Effector memory CD4-positive, alpha-beta T cell (primary cell): ENCODE measurements around the gene AP1M1.
"Not testable (repeated sequence)": the region's sequence is repeated elsewhere in the genome, so short reads cannot be mapped to it uniquely, and the experiment has no call there.

ENCODE experiments used
- DNase-seq, 3 donors: peaks; one replicate each; pipeline ENCODE4 v3.0.0-alpha.2; 2020
- H3K27ac ChIP-seq: 2 replicates; pipeline ENCODE4 v1.7.0; 2013; ENCODE audit warnings: mild to moderate bottlenecking, low read length, moderate library complexity; ENCODE audit not compliant: insufficient read depth, poor library complexity, severe bottlenecking
- H3K27me3 ChIP-seq: replicated peaks from 2 replicates; pipeline ENCODE4 v1.7.0; 2013; ENCODE audit warnings: mild to moderate bottlenecking, low read length; ENCODE audit not compliant: insufficient read depth, control insufficient read depth, poor library complexity, severe bottlenecking
- H3K36me3 ChIP-seq: 2 replicates; pipeline ENCODE4 v1.7.0; 2013; ENCODE audit warnings: mild to moderate bottlenecking, low read length, moderate library complexity; ENCODE audit not compliant: control insufficient read depth, insufficient read depth
- H3K4me1 ChIP-seq: 2 replicates; pipeline ENCODE4 v1.7.0; 2013; ENCODE audit warnings: low read length, mild to moderate bottlenecking; ENCODE audit not compliant: control insufficient read depth, insufficient read depth, poor library complexity, severe bottlenecking
- H3K4me3 ChIP-seq: 2 replicates; pipeline ENCODE4 v1.7.0; 2013; ENCODE audit warnings: low read length, low read depth, mild to moderate bottlenecking; ENCODE audit not compliant: insufficient read depth, poor library complexity, severe bottlenecking
- H3K9me3 ChIP-seq: 2 replicates; pipeline ENCODE4 v1.7.0; 2013; ENCODE audit warnings: mild to moderate bottlenecking, low read length, moderate library complexity; ENCODE audit not compliant: control insufficient read depth

The AP1M1 gene

GRCh38 chr19:16272945-16273344 is 75.2 kb downstream of the AP1M1 start:
- no peaks in the 10 kb centered on the region for H3K36me3 ChIP-seq
- no peak for DNase-seq
- H3K27ac ChIP-seq, result no peak overlapping the region
- peaks cover 8% of the 10 kb centered on the region for H3K4me1 ChIP-seq
- no peak overlapping the region for H3K4me3 ChIP-seq
- H3K9me3 ChIP-seq, result no peaks in the 10 kb centered on the region
- H3K27me3 ChIP-seq, result no peaks in the 10 kb centered on the region

DNA sequence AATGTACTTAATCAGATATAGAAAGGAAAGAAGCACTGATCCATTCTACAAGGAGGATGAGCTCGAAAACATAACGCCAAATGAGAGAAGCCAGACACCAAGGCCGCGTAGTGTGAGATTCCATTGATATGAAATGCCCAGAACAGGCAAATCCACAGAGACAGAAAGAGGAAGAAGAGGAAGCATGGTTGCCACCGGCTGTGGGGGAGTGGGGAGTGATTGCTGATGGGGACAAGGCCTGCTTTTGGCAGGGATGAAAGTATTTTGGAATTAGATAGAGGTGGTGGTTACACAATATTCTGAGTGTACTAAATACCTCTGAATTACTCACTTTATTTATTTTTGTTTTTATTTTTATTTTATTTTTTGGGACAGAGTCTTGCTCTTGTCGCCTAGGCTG is 76.7 kb downstream of the AP1M1 start:
- Histone ChIP-seq H3K36me3 (no peaks in the 10 kb centered on the region), H3K27ac (no peak overlapping the region), H3K9me3 (no peaks in the 10 kb centered on the region), H3K27me3 (no peaks in the 10 kb centered on the region), H3K4me1 (no peaks in the 10 kb centered on the region), H3K4me3 (no peak overlapping the region)
- DNase-seq, result no peak

- Histone ChIP-seq H3K36me3 (no peaks in the 10 kb centered on the region), H3K27ac (no peak overlapping the region), H3K27me3 (no peaks in the 10 kb centered on the region), H3K9me3 (no peaks in the 10 kb centered on the region), H3K4me3 (no peak overlapping the region), H3K4me1 (peaks cover 14% of the 10 kb centered on the region)
- DNase-seq, result no peak
Observed at GRCh38 chr19:16280306-16280705, 82.6 kb downstream of the AP1M1 start.

GRCh38 chr19:16281743-16282142 is 84.0 kb downstream of the AP1M1 start:
- Histone ChIP-seq H3K36me3 (no peaks in the 10 kb centered on the region), H3K4me1 (peaks cover 14% of the 10 kb centered on the region), H3K9me3 (no peaks in the 10 kb centered on the region), H3K4me3 (no peak overlapping the region), H3K27me3 (no peaks in the 10 kb centered on the region), H3K27ac (no peak overlapping the region)
- no peak for DNase-seq

DNA sequence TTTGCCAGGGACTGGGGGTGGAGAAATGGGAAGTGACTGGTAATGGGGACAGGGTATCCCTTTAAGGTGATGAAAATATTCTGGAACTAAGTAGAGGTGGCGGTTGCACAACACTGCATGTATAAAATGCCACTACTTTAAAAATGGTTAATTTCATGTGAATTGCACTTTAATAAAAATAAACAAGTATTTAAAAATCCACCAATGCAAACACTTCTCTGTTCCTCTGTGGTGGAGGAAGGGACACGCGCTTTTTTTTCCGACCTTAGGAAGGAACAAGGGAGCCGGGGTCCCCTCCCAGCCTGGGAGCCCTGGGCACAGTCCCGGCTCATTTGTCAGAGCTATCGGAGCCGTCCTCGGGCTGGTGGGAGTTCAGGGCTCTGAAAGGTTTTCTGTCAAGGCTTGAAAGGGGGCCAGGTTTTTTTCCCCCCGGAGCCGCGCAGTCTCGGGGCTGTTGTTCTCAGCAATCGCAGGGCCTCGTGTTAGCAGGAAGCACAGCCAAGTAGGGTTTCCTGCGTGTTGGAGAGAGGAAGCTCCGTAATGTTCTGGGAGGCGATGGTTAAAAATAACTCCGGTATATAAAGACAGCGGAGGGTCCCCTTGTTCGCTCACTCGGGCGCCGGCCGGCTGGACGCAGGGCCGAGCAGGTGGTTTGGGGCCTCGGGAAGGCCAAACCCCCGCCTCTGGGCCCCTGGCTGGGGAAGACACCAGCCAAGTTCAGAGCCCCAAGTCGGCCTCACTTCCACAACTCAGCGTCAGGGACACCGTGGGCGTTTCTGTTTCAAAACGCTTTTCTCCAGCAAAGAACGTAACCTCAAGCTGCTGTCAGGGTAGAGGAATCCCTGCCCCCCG is 85.7 kb downstream of the AP1M1 start:
- no peaks in the 10 kb centered on the region for H3K27me3 ChIP-seq
- H3K4me1 ChIP-seq, result peaks cover 14% of the 10 kb centered on the region
- no peaks in the 10 kb centered on the region for H3K36me3 ChIP-seq
- no peak for DNase-seq
- peak overlapping the region; percentile 51 for H3K27ac ChIP-seq
- no peaks in the 10 kb centered on the region for H3K9me3 ChIP-seq
- peak overlapping the region; percentile 26 for H3K4me3 ChIP-seq

DNA sequence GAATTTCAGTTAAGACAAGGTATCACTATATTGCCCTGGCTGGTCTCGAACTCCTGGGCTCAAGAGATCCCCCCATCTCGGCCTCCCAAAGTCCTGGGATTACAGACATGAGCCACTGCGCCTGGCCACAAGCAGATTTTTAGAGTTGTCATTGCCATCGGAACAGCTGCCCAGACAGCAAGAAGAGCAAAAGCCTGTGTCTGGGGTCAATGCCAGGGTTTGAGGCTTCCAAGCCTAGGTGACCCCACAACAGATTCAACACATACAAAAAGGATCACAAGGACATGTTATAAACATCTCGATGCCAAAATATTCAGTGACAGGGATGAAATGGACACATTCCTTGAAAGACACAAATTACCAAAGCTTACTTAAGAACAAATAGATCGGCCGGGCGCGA is 86.8 kb downstream of the AP1M1 start:
- Histone ChIP-seq H3K4me3 (no peak overlapping the region), H3K27me3 (no peaks in the 10 kb centered on the region), H3K36me3 (no peaks in the 10 kb centered on the region), H3K27ac (no peak overlapping the region), H3K9me3 (no peaks in the 10 kb centered on the region), H3K4me1 (peaks cover 14% of the 10 kb centered on the region)
- no peak for DNase-seq

- H3K27ac ChIP-seq, H3K36me3 ChIP-seq, H3K27me3 ChIP-seq, H3K9me3 ChIP-seq, H3K4me3 ChIP-seq, DNase-seq: not testable (repeated sequence)
- H3K4me1 ChIP-seq, result peaks cover 18% of the 10 kb centered on the region
Observed at GRCh38 chr19:16285079-16285478, 87.4 kb downstream of the AP1M1 start.

DNA sequence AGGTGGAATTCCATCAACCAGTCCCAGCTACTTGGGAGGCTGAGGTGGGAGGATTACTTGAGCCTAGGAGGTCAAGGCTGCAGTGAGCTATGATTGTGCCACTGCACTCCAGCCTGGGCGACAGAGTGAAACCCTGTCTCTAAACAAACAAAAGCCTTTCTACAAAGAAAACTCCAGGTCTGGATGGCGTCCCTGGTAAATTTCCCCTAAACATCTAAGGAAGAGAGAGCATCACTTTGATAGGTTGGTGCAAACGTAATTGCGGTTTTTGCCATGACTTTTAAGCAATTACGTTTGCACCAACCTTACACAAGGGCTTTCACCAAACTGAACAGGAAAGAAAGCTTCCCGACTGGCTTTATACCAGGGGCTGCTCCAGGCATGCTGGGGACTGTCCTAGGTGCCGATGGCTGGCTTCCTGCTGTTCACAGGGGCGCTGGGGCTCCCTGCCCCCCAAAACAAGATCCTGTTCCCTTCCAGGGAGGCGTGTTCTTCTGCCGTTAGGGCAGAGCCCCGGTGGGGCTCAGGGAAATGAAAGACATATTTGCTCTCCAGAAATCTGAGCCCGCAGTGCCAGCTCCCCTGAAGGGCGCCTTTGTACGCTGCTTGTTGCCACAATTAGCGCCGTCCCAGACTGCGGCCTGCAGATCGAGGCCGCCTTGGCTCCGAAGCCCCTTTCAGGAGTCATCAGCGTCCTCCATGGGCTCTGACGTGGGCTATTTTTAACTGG is 88.2 kb downstream of the AP1M1 start:
- H3K27ac ChIP-seq, result no peak overlapping the region
- H3K36me3 ChIP-seq, result no peaks in the 10 kb centered on the region
- H3K27me3 ChIP-seq, result no peaks in the 10 kb centered on the region
- H3K4me3 ChIP-seq, result no peak overlapping the region
- H3K9me3 ChIP-seq, result no peaks in the 10 kb centered on the region
- peaks cover 18% of the 10 kb centered on the region for H3K4me1 ChIP-seq
- DNase-seq, result no peak

- H3K36me3 ChIP-seq, result no peaks in the 10 kb centered on the region
- no peak for DNase-seq
- peaks cover 15% of the 10 kb centered on the region for H3K4me1 ChIP-seq
Observed at GRCh38 chr19:16288544-16288943, 90.8 kb downstream of the AP1M1 start.

DNA sequence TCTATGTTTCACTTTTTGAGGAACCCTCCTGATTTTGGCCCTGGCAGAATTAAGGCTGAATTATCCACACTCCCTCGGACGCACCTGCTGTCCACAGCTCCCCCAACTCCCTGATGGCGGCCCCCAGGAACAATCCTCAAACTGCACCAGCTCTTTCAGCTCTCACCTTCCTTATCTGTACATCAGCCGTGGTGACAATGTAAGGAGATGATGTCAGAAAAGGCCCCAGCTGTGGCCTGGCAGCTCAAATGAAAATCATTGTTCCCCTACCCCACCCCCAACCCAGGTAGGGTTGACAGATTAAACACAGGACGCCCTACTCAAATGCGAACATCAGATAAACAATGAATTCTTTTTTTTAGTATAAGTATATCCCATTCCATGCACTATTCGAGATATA is 91.9 kb downstream of the AP1M1 start:
- Histone ChIP-seq H3K36me3 (no peaks in the 10 kb centered on the region), H3K4me1 (peaks cover 5% of the 10 kb centered on the region), H3K4me3 (no peak overlapping the region), H3K27me3 (no peaks in the 10 kb centered on the region), H3K9me3 (no peaks in the 10 kb centered on the region), H3K27ac (no peak overlapping the region)
- no peak for DNase-seq

More at GRCh38 chr19:16288544-16288943, 90.8 kb downstream of the AP1M1 start:
- Histone ChIP-seq H3K27ac (no peak overlapping the region), H3K4me3 (no peak overlapping the region), H3K9me3 (no peaks in the 10 kb centered on the region), H3K27me3 (no peaks in the 10 kb centered on the region)
